Kidney (tissue), 14 donors: ENCODE results near the gene SNX11. TPM values are rescaled to one million over a fixed set of nuclear protein-coding genes. Genes with fewer than 3 reads are reported as not detected.

Source experiments
- DNase-seq, 5 donors: peaks; one replicate each; pipeline ENCODE4 v3.0.0-alpha.2; 2013 to 2020
- FAIRE-seq: peaks from 2 replicates; lab custom pipeline; 2012; peaks lifted over from hg19 to GRCh38; lab: Jason Lieb, UNC
- H3K27ac ChIP-seq, 2 donors: one replicate each; pipeline ENCODE4 v1.7.0; 2013; ENCODE audit warnings: low read depth in 2 of 2, low read length in 2 of 2, inconsistent platforms in 1 of 2
- H3K27me3 ChIP-seq: one replicate; pipeline ENCODE4 v1.7.1; 2013; ENCODE audit warnings: low read length, inconsistent platforms; ENCODE audit not compliant: control insufficient read depth, insufficient read depth
- H3K36me3 ChIP-seq, 3 donors: one replicate each; pipeline versions ENCODE4 v1.7.0 to v1.7.1; 2013; ENCODE audit warnings: low read length in 3 of 3, control low read depth in 1 of 3, inconsistent platforms in 1 of 3; ENCODE audit not compliant: insufficient read depth in 3 of 3, control insufficient read depth in 2 of 3
- H3K4me1 ChIP-seq, 3 donors: one replicate each; pipeline versions ENCODE4 v1.7.0 to v1.7.1; 2013; ENCODE audit warnings: low read length in 3 of 3, inconsistent platforms in 1 of 3, low read depth in 1 of 3; ENCODE audit not compliant: control insufficient read depth in 2 of 3, insufficient read depth in 2 of 3
- H3K4me3 ChIP-seq, 3 donors: one replicate each; pipeline versions ENCODE4 v1.7.0 to v1.8.1; 2013; ENCODE audit warnings: low read length in 3 of 3, control low read depth in 1 of 3, inconsistent platforms in 1 of 3
- H3K9ac ChIP-seq, 3 donors: one replicate each; pipeline versions ENCODE4 v1.7.0 to v1.7.1; 2013; ENCODE audit warnings: low read length in 3 of 3, control low read depth in 1 of 3, inconsistent platforms in 1 of 3
- H3K9me3 ChIP-seq, 3 donors: one replicate each; pipeline versions ENCODE4 v1.7.0 to v1.7.1; 2013; ENCODE audit warnings: low read length in 3 of 3, control low read depth in 1 of 3, inconsistent platforms in 1 of 3; ENCODE audit not compliant: control insufficient read depth in 2 of 3, insufficient read depth in 1 of 3
- CTCF ChIP-seq: IDR thresholded peaks from 3 replicates; pipeline ENCODE4 v1.5.1; 2012; ENCODE audit warnings: mild to moderate bottlenecking, moderate library complexity, borderline replicate concordance; ENCODE audit not compliant: insufficient read depth; ENCODE audit errors: extremely low read depth
- intact Hi-C: fragments of 100-400 bp; cut with DNase I; formaldehyde crosslinking; loops from one replicate; pipeline ENCODE4 v1.11.1; 2022
- polyA plus RNA-seq: library from polyadenylated mRNA; stranded (reverse); fragments of 350-450 nt; fragmentation: Illumina TruSeq; extraction: RNeasy Lipid Tissue Mini Kit (QIAGEN cat#74804); gene quantifications from one replicate; pipeline ENCODE4 v1.2.3, GENCODE V29; 2014; ENCODE audit warnings: low read depth, low replicate concordance; ENCODE audit not compliant: insufficient read depth
- total RNA-seq: library from RNA; stranded (reverse); fragmentation: NEBNext Ultra II Directional; extraction: Animal tissue kit (Norgen Biotek cat#: 25700); gene quantifications from one replicate; pipeline ENCODE4 v1.2.1, GENCODE V29; 2021
- donor health status: control.
- donor health status: control.
- donor health status: control.
- donor health status: control.
- donor health status: control.
- donor health status: DM: yes; HTN: yes; CAD: no.
- donor health status: Normal renal cell carcinoma (clear cell type).

SNX11 gene
- total and polyA plus RNA-seq, 2 donors from 2014 or later = 22.4 to 25.3 TPM

- DNase-seq = peak in 1 of 5 donors; percentile 22
- TF ChIP-seq CTCF = no peak
- intact Hi-C loops = no loop called here
- Histone ChIP-seq H3K27ac (no peak overlapping the region), H3K27me3 (no peaks in the 10 kb centered on the region), H3K9ac (no peak overlapping the region), H3K4me3 (no peak overlapping the region), H3K9me3 (no peaks in the 10 kb centered on the region), H3K4me1 (no peaks in the 10 kb centered on the region), H3K36me3 (peaks cover 5 to 33% (median 23%) of the 10 kb centered on the region in 3 donors)
- FAIRE-seq = no peak
Measured at GRCh38 chr17:48123111-48123510, 15.5 kb downstream of the SNX11 start.

GRCh38 chr17:48123776-48124388 lies 16.3 kb downstream of the SNX11 start:
- no peak for FAIRE-seq
- intact Hi-C loops = no loop called here

GRCh38 chr17:48125829-48126531 lies 18.4 kb downstream of the SNX11 start:
- DNase-seq = no peak
- FAIRE-seq = no peak

More at GRCh38 chr17:48123776-48124388, 16.3 kb downstream of the SNX11 start:
- H3K9ac ChIP-seq = no peak overlapping the region
- no peak overlapping the region for H3K27ac ChIP-seq
- H3K36me3 ChIP-seq = peaks cover 3 to 29% (median 19%) of the 10 kb centered on the region in 3 donors
- H3K27me3 ChIP-seq = no peaks in the 10 kb centered on the region
- H3K9me3 ChIP-seq = no peaks in the 10 kb centered on the region
- TF ChIP-seq CTCF = no peak
- no peak for DNase-seq
- no peaks in the 10 kb centered on the region for H3K4me1 ChIP-seq
- H3K4me3 ChIP-seq = no peak overlapping the region

More at GRCh38 chr17:48125829-48126531, 18.4 kb downstream of the SNX11 start:
- TF ChIP-seq CTCF = no peak
- Histone ChIP-seq H3K4me1 (no peaks in the 10 kb centered on the region), H3K9me3 (no peaks in the 10 kb centered on the region), H3K27me3 (no peaks in the 10 kb centered on the region), H3K4me3 (no peak overlapping the region), H3K9ac (no peak overlapping the region), H3K36me3 (peaks cover 0 to 20% (median 17%) of the 10 kb centered on the region in 3 donors), H3K27ac (no peak overlapping the region)
- intact Hi-C loops = no loop called here
